ENCODE measurements around the gene RBFOX2. TPM values are rescaled to one million over a fixed set of nuclear protein-coding genes. Genes with fewer than 3 reads are reported as not detected.

The RBFOX2 gene
- total RNA-seq, 1 experiment from 2014 or later = 81.1 TPM

- TF ChIP-seq TCF7L2 (IDR thresholded peaks at IDR 0.05; ENCODE audit: low read depth, low read length) (no peak), POLR2AphosphoS5 (IDR thresholded peaks at IDR 0.05; ENCODE audit: low read depth, low read length) (no peak), REST (IDR thresholded peaks at IDR 0.05; ENCODE audit: insufficient read depth in 1 of 2, low read depth in 2 of 2, low read length in 1 of 2) (no peak), SIN3A (IDR thresholded peaks at IDR 0.05; ENCODE audit: borderline replicate concordance, insufficient read depth, low read depth, low read length) (no peak), CTCF (IDR thresholded peaks at IDR 0.05) (no peak)
- intact Hi-C loops (cut with micrococcal nuclease; ENCODE audit: unreplicated experiment) (loop anchor here (10.0 kb wide), 1 partner anchor 290 kb away; no protein-coding TSS in a partner anchor), in situ Hi-C loops (cut with HindIII; ENCODE audit: low pct_unique_long_range_greater_than_20kb, low sequenced_read_pairs) (no loop called here)
- H3K4me3 ChIP-seq (ENCODE audit: low read depth in 2 of 2, low read length in 2 of 2) = peak overlapping the region; percentile 31 to 56
- no peaks in the 10 kb centered on the region for H3K9me3 ChIP-seq (ENCODE audit: control insufficient read depth, insufficient read depth, low read depth, low read length)
- no peaks in the 10 kb centered on the region for H3K27me3 ChIP-seq (ENCODE audit: control insufficient read depth, insufficient read depth, low read length)
- H3K4me1 ChIP-seq (ENCODE audit: control insufficient read depth, insufficient read depth, low read length) = peaks cover 17% of the 10 kb centered on the region
- no peak for ATAC-seq
- H3K36me3 ChIP-seq (ENCODE audit: control insufficient read depth, insufficient read depth, low read length) = no peaks in the 10 kb centered on the region
- peak overlapping the region; percentile 74 for H3K27ac ChIP-seq (ENCODE audit: low read length)
- DNase-seq (ENCODE audit: low read depth, low spot score) = no peak
- ChIA-PET POLR2A (interaction anchor here (0.7 kb wide), 1 partner anchor 8 kb away, joined by 3 read pairs; no protein-coding TSS in a partner anchor), CTCF (no interaction called here)
- no TSS peak for BruUV-seq (replicated peaks)
Observed at GRCh38 chr22:35914357-35914664, 114.3 kb downstream of the RBFOX2 start.

- POLR2A ChIA-PET = interaction anchor here (1.0 kb wide), 1 partner anchor 19 kb away, joined by 3 read pairs; no protein-coding TSS in a partner anchor
- intact Hi-C loops (cut with micrococcal nuclease; ENCODE audit: unreplicated experiment) (loop anchor here (10.0 kb wide), 1 partner anchor 289 kb away; no protein-coding TSS in a partner anchor), in situ Hi-C loops (cut with HindIII; ENCODE audit: low pct_unique_long_range_greater_than_20kb, low sequenced_read_pairs) (no loop called here)
- Histone ChIP-seq H3K9me3 (ENCODE audit: control insufficient read depth, insufficient read depth, low read depth, low read length) (no peaks in the 10 kb centered on the region), H3K27me3 (ENCODE audit: control insufficient read depth, insufficient read depth, low read length) (no peaks in the 10 kb centered on the region), H3K4me1 (ENCODE audit: control insufficient read depth, insufficient read depth, low read length) (peaks cover 17% of the 10 kb centered on the region), H3K4me3 (ENCODE audit: low read depth in 2 of 2, low read length in 2 of 2) (no peak overlapping the region), H3K27ac (ENCODE audit: low read length) (peak overlapping the region; percentile 52; the same call in 1 of the 2 replicates), H3K36me3 (ENCODE audit: control insufficient read depth, insufficient read depth, low read length) (no peaks in the 10 kb centered on the region)
- ATAC-seq = no peak
- BruUV-seq (replicated peaks) = no TSS peak
- CTCF ChIA-PET = no interaction called here
- no peak for TF ChIP-seq CTCF (IDR thresholded peaks at IDR 0.05)
- DNase-seq (ENCODE audit: low read depth, low spot score) = no peak
Observed at GRCh38 chr22:35913925-35914324, 114.7 kb downstream of the RBFOX2 start.

Measured in Panc1 (cell line).